ENCODE data around the gene C12orf56.

- TF ChIP-seq POLR2A (conservative IDR thresholded peaks at IDR 0.05) = no peak
- TF ChIP-seq ZNF174 (CRISPR knock-in tag; IDR thresholded peaks at IDR 0.05) = no peak
- TF ChIP-seq BMI1 (IDR thresholded peaks at IDR 0.05; ENCODE audit: low read length) = no peak
- no peak for TF ChIP-seq CTCF (IDR thresholded peaks at IDR 0.05 in 2 of 3, conservative IDR thresholded peaks at IDR 0.05 in 1 of 3; ENCODE audit: insufficient read depth in 2 of 3, low read depth in 1 of 3, low read length in 3 of 3)
Observed at GRCh38 chr12:64261813-64262212, 128.7 kb downstream of the C12orf56 start.

All from K562 (cell line).